Activated T-helper 17 cell treated with anti-CD3 and anti-CD28 coated beads, Interleukin-2, amount 50 U/mL, for 72 hours (primary cell): ENCODE results near the gene ZNF804B. TPM values are rescaled to one million over a fixed set of nuclear protein-coding genes. Genes with fewer than 3 reads are reported as not detected.

Experiments used
- ATAC-seq: fragments of 150-1000 bp; cut with Tn5 transposase; replicated peaks from 2 replicates; pipeline ENCODE4 v1.10.0; 2021; ENCODE audit warnings: mild to moderate bottlenecking, moderate library complexity
- H3K27ac Mint-ChIP-seq: one replicate; pipeline ENCODE4 v1.8.0; 2022; ENCODE audit warnings: mixed read lengths
- H3K27me3 Mint-ChIP-seq: one replicate; pipeline ENCODE4 v1.8.0; 2022; ENCODE audit warnings: mixed read lengths
- H3K36me3 Mint-ChIP-seq: one replicate; pipeline ENCODE4 v1.8.0; 2022; ENCODE audit warnings: low read depth, mild to moderate bottlenecking, mixed read lengths
- H3K4me1 Mint-ChIP-seq: one replicate; pipeline ENCODE4 v1.8.0; 2022; ENCODE audit warnings: mixed read lengths
- H3K4me3 Mint-ChIP-seq: one replicate; pipeline ENCODE4 v1.8.0; 2022; ENCODE audit warnings: mild to moderate bottlenecking, mixed read lengths
- H3K9me3 Mint-ChIP-seq: one replicate; pipeline ENCODE4 v1.8.0; 2022; ENCODE audit warnings: mixed read lengths
- total RNA-seq, 2 donors: library from RNA; stranded (reverse); gene quantifications; one replicate each; pipeline ENCODE4 v1.2.3, GENCODE V29; 2022

ZNF804B gene
- total RNA-seq, 2 donors from 2014 or later, result not detected

DNA sequence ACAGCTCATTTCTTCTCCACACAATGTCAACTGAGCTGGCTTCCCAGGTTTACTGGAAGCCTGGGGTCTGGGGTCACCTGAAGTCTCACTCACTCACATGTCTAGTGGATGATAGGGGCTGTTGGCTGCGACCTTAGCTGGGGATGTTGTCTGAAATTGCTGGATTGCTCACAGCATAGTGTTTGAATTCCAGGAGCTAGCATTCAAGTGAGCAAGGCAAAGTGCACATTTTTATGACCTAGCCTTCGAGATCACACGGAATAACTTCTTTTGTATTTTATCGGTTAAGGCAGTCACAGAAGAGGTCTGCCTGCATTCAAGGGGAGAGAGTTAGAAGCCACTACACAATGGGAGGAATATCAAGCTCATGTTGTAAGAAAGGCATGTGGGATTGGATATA is 32.4 kb downstream of the ZNF804B start:
- Mint-ChIP-seq H3K4me1 (no peaks in the 10 kb centered on the region), H3K36me3 (no peaks in the 10 kb centered on the region), H3K27me3 (no peaks in the 10 kb centered on the region), H3K9me3 (no peaks in the 10 kb centered on the region), H3K4me3 (no peak overlapping the region), H3K27ac (no peak overlapping the region)
- no peak for ATAC-seq

DNA sequence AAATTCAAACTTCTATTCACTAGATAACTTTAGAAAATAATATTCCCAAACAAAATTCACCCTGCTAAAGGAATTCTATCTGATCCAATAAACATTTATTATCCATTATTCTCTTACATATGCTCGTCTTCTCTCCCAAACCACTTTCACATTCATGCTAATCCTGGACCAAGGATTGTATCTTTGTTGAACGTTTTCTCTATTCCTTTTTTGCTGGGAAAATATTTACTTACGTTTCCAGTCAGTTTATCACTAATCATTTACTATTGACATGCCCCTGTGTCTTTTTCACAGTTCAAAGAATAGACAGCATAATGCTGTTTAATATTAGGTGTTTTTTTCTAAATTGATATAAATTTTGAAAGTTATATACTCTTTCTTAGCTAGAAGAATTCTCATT is 32.9 kb downstream of the ZNF804B start:
- H3K4me3 Mint-ChIP-seq, result no peak overlapping the region
- no peaks in the 10 kb centered on the region for H3K9me3 Mint-ChIP-seq
- H3K27ac Mint-ChIP-seq, result no peak overlapping the region
- no peaks in the 10 kb centered on the region for H3K36me3 Mint-ChIP-seq
- no peak for ATAC-seq
- no peaks in the 10 kb centered on the region for H3K27me3 Mint-ChIP-seq
- no peaks in the 10 kb centered on the region for H3K4me1 Mint-ChIP-seq

DNA sequence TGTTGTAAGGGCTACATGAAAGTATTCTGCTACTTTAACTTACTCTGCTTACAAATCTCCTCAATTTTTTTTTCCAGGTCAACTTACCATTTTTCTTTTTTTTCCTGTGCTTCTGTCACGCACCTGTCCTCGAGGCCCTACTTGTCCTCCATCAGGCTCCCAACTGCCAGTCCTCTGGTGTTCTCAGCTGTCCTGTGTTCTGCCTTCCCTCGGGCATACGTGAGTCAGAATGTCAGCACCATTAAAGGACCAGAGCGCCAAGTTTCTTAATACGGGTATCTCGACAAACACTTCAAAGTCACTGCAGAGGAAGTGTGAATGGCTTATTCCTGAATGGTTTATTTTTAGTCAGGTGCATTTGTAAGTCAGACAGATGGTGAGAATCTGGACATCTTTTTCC is 36.1 kb downstream of the ZNF804B start, which contains the start of gene TEX47:
Gene TEX47 (minus strand): TSS at position 185 of the 400 bp plus-strand sequence. CDS start 795 bp downstream, outside the sequence.
- Mint-ChIP-seq H3K4me1 (no peaks in the 10 kb centered on the region), H3K4me3 (no peak within 1 kb of the TSS)

DNA sequence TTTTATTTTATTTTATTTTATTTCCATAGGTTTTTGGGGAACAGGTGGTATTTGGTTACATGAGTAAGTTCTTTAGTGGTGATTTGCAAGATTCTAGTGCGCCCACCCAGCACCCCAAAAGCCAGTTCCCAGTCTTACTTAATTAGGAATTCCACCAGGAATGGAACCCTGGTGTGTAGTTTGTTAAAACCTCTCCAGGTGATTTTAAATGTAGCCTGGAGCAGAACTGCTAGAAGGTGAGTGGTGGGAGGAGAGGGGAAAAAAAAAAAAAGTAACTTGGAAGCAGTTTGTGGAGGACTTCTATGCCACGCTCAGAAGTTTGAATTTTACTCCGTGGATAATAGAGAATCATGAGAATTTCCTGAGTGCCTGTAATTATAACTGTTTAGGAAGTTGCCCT is 41.5 kb downstream of the ZNF804B start:
- Mint-ChIP-seq H3K9me3 (no peaks in the 10 kb centered on the region), H3K27ac (no peak overlapping the region), H3K27me3 (peaks cover 3% of the 10 kb centered on the region), H3K36me3 (no peaks in the 10 kb centered on the region), H3K4me3 (no peak overlapping the region), H3K4me1 (no peaks in the 10 kb centered on the region)
- ATAC-seq, result no peak

More for the DNA sequence above, 36.1 kb downstream of the ZNF804B start, which contains the start of gene TEX47:
- H3K27ac Mint-ChIP-seq, result no peak within 1 kb of the TSS
- ATAC-seq, result no peak
- no peaks in the 10 kb centered on the region for H3K9me3 Mint-ChIP-seq
- H3K36me3 Mint-ChIP-seq, result no peaks in the 10 kb centered on the region
- H3K27me3 Mint-ChIP-seq, result peaks cover 3% of the 10 kb centered on the region

DNA sequence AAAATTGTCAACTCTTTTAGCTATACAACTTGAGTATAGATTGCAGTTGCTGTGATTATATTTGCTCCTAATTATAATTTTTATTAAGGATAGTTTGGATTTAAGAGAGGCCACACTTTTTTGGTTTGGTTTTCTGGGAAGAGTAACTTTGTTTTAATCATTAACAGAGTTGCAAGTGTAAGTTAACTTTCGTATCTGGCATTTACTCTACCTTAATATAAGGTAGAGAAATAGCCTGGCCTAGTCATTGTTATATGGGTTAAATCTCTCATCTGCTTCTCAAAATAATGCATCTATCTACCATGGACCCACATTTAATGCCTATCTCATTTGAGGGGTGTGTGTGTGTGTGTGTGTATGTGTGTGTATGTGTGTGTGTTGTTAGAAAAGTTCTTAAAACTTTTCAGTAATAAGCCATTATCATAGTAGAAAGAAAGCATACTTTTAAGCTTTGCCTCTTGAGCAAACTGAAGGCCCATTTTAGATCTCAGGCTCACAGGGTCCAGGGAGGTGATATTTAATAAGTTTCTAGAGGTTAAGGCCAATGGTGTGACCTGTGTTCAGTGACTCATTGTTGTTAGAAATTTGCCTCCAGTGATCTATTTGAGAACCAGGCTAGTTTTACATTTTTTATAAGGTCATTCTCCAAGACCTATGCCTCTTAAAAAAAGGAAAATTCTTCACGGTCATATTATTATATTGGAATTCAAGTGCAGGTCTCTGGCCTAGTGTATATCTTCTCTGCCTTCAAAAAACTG is 47.0 kb downstream of the ZNF804B start:
- Mint-ChIP-seq H3K27me3 (no peaks in the 10 kb centered on the region), H3K27ac (no peak overlapping the region), H3K4me1 (no peaks in the 10 kb centered on the region), H3K36me3 (no peaks in the 10 kb centered on the region), H3K4me3 (no peak overlapping the region), H3K9me3 (no peaks in the 10 kb centered on the region)
- ATAC-seq, result no peak

DNA sequence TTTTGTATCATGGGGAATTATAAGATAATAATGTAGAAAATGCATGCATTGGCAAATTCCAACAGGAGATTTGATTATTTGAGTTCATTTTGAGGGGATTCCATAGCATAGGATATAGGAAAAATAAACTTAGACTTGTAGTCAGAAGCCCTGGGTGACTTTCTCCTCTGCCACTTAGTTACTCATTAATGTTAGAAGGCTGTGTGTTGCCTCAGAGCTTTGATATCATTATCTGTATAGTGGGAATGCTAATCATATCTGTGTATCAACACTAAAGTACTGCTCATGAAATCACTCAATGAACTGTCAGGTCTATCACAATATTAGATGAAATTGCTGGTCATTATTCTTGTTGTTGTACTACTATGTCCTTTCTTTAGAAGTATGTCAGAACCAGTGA is 59.1 kb downstream of the ZNF804B start:
- Mint-ChIP-seq H3K27me3 (no peaks in the 10 kb centered on the region), H3K9me3 (peaks cover 11% of the 10 kb centered on the region), H3K4me1 (no peaks in the 10 kb centered on the region), H3K27ac (no peak overlapping the region), H3K4me3 (no peak overlapping the region), H3K36me3 (no peaks in the 10 kb centered on the region)
- ATAC-seq, result no peak

DNA sequence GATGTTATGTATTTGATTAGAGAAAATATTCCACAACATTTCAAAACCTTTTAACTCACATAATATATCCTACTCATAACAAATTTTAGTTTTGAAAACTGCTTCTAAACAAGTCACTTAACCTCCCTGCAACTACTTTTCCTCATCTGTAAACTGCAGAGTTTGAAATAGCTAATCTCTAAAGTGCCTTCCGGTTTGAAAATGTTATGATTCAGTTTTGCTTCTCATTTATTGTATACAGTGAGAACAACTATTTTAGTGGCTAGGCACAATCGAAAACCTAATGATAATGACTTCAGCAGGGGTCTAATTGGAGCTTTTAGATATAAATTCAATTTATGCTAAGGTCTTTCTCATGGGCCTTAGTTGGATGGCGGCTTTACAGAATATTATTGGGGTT is 66.7 kb downstream of the ZNF804B start:
- H3K4me3 Mint-ChIP-seq, result no peak overlapping the region
- ATAC-seq, result no peak
- H3K27me3 Mint-ChIP-seq, result no peaks in the 10 kb centered on the region
- H3K36me3 Mint-ChIP-seq, result no peaks in the 10 kb centered on the region
- H3K9me3 Mint-ChIP-seq, result peaks cover 7% of the 10 kb centered on the region
- H3K27ac Mint-ChIP-seq, result no peak overlapping the region
- no peaks in the 10 kb centered on the region for H3K4me1 Mint-ChIP-seq

DNA sequence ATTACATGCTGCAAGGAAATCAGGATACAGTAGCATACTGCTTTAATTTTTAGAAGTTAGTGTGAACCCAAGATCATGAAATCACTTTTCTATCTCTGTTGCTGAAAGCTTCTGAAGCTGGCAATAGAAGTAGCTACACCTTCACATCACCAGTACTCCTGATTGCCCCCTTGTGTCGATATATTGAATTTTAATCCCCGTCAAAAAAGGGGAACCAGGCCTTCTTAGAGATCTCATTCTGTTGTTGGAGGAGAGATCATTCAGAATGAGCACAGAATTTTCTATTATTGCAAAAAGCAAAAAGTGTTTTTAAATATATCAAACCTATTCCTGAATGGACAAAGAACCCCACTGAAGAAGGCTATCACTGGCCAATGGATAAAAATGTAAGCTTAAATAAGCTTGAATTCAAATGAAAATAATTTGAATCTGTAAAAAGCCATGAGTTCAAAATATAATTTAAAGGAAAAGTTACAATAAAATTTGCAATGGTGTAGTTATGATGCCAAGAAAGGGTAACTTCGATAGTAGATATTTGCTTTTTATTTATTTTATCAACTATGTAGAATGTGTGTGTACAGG is 75.7 kb downstream of the ZNF804B start:
- no peak for ATAC-seq
- Mint-ChIP-seq H3K4me3 (no peak overlapping the region), H3K4me1 (no peaks in the 10 kb centered on the region), H3K9me3 (no peaks in the 10 kb centered on the region), H3K27me3 (no peaks in the 10 kb centered on the region), H3K27ac (no peak overlapping the region), H3K36me3 (no peaks in the 10 kb centered on the region)

DNA sequence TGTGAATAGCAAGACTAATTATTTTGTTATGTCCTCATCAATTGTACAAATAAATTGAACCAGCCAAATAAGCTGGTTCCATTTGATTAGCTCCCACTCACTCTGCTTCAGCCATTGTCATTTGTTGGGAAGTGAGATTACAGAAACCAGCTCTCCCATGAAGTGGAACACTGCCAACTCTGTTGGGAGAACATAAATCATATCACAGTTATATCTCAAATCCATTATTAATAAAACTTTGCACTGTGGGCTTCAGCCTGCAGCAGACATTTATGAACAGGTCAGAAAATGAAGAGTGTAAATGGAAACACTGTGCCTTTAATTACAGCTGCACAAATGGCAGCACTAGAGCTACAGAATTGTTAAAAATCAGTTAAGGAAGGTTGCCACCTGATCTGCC is 82.7 kb downstream of the ZNF804B start:
- H3K4me1 Mint-ChIP-seq, result no peaks in the 10 kb centered on the region
- H3K27ac Mint-ChIP-seq, result no peak overlapping the region
- ATAC-seq, result no peak
- H3K9me3 Mint-ChIP-seq, result no peaks in the 10 kb centered on the region
- H3K27me3 Mint-ChIP-seq, result no peaks in the 10 kb centered on the region
- no peaks in the 10 kb centered on the region for H3K36me3 Mint-ChIP-seq
- H3K4me3 Mint-ChIP-seq, result no peak overlapping the region

DNA sequence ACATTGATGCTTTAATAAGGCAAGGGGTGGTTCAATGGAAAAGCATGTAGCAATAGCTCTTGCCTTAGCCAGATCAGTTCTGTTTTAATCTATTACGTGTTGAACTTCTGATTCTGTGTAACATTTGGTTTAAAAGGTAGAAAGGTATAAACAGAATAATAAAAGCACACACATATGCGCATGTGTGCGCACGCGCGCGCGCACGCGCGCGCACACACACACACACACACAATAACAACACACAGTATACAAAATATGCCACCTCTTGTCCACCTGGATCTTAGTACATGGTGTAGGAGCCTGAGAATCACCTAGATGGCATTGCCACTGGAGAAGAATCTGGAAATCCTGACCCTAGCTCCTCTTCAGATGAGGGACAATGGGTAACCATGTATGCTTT is 85.6 kb downstream of the ZNF804B start:
- Mint-ChIP-seq H3K27ac (no peak overlapping the region), H3K4me3 (no peak overlapping the region), H3K9me3 (no peaks in the 10 kb centered on the region), H3K27me3 (no peaks in the 10 kb centered on the region), H3K36me3 (no peaks in the 10 kb centered on the region), H3K4me1 (no peaks in the 10 kb centered on the region)
- no peak for ATAC-seq

DNA sequence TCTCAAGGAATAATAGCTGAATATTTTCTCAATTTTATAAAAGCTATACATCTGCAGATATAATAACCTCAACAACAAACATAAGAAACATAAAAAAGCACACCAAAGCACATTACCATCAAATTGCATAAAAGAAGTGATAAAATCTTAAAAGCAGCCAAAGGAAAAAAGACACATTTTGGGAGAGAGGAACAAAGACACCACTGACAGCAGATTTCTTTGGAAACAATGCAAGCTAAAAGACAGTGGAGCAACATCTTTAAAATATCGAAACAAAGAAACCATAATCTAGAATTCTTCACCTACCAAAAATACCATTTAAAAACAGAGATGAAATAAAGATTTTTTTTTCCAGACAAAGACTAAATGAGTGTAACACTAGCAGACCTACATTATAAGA is 91.7 kb downstream of the ZNF804B start:
- H3K36me3 Mint-ChIP-seq, result no peaks in the 10 kb centered on the region
- H3K9me3 Mint-ChIP-seq, result peaks cover 4% of the 10 kb centered on the region
- no peak overlapping the region for H3K27ac Mint-ChIP-seq
- H3K4me3 Mint-ChIP-seq, result no peak overlapping the region
- H3K4me1 Mint-ChIP-seq, result no peaks in the 10 kb centered on the region
- no peak for ATAC-seq
- H3K27me3 Mint-ChIP-seq, result no peaks in the 10 kb centered on the region

DNA sequence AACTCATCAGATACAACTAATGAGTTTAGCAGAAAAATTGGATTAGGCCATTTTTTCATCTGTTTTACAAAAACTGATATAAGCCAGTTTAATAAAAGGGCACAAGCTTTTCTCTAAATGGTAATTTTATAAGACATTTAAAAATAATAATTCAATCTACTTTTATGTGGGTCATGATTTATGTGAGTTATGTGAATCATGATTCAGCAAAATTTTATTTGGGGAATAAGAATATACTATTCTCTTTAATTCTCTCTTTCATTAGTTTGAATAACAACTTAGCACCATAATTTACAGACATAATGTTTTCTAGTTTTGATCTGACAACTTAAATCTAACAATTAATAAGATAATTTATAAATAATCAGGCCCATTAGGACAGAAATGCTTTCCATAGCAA is 99.8 kb downstream of the ZNF804B start:
- Mint-ChIP-seq H3K4me1 (no peaks in the 10 kb centered on the region), H3K36me3 (no peaks in the 10 kb centered on the region), H3K9me3 (peaks cover 10% of the 10 kb centered on the region), H3K4me3 (no peak overlapping the region), H3K27ac (no peak overlapping the region), H3K27me3 (no peaks in the 10 kb centered on the region)
- no peak for ATAC-seq

DNA sequence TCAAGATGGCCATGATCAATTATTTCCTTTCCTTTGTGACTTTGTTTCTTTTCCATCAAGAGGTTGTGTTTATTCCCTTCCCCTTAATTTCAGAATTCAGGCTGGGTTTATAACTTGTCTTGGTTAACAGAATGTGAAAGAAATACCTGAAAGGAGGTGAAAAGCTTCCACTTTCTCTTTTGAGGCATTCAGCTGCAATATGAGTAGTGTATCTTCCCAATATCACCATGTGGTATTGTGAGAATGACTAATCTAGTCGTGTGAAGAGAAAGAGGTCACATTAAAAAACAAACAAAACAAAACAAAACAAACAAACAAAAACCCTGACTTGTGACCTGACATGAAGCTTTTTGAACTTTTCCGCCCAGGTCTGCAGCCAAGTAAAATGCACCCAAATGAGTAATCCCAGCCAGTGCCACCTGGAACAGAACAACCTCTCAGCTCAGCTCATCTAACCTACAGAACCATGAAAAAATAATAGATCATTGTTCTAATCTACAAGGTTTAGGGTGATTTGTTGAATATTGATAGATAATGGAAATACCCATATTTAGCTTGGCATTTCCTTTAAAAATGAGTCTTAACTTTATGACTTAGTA is 106.9 kb downstream of the ZNF804B start:
- no peaks in the 10 kb centered on the region for H3K27me3 Mint-ChIP-seq
- no peak overlapping the region for H3K27ac Mint-ChIP-seq
- H3K4me1 Mint-ChIP-seq, result no peaks in the 10 kb centered on the region
- H3K4me3 Mint-ChIP-seq, result no peak overlapping the region
- ATAC-seq, result no peak
- no peaks in the 10 kb centered on the region for H3K9me3 Mint-ChIP-seq
- H3K36me3 Mint-ChIP-seq, result no peaks in the 10 kb centered on the region

DNA sequence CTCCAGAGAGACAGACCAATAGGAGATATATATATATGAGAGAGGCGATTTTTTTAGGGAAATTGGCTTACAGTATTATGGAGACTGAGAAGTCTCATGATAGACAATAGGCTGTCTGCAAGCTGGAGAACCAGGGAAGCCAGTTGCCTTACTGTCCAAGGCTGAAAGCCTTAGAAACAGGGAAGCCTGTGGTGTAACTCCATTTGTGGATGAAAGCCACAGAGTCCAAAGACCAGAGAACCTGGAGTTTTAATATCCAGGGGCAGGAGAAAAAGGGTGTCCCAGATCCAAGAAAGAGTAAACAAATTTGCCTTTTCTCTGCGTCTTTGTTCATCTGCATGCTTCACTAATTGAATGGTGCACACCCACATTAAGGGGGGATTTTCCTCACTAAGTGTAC is 107.7 kb downstream of the ZNF804B start:
- Mint-ChIP-seq H3K27me3 (no peaks in the 10 kb centered on the region), H3K4me3 (no peak overlapping the region), H3K36me3 (no peaks in the 10 kb centered on the region), H3K9me3 (no peaks in the 10 kb centered on the region), H3K4me1 (no peaks in the 10 kb centered on the region), H3K27ac (no peak overlapping the region)
- ATAC-seq, result no peak

DNA sequence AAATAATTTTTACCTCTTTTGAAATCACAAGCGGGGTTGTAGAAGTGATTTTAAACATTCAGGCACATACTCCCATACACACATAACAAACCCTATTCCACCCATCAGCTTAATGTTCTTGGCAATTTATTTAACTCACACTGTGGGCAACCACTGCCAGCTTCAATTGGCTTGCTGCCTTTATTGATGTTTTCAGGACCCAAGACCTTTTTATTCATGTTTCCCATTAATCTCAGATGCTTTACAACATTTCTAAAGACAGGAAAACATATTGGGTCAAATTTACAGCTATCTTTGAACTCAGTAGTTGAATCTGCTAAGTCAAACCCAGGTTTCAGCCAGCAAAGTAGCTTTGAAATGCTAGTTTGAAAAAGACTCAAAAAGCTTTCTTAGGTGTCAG is 109.0 kb downstream of the ZNF804B start:
- no peaks in the 10 kb centered on the region for H3K9me3 Mint-ChIP-seq
- H3K27me3 Mint-ChIP-seq, result no peaks in the 10 kb centered on the region
- no peaks in the 10 kb centered on the region for H3K36me3 Mint-ChIP-seq
- no peak overlapping the region for H3K27ac Mint-ChIP-seq
- H3K4me3 Mint-ChIP-seq, result no peak overlapping the region
- no peaks in the 10 kb centered on the region for H3K4me1 Mint-ChIP-seq
- ATAC-seq, result no peak
